Subcutaneous abdominal adipose tissue (tissue), 5 donors: ENCODE results near the gene PCNA.
"Not testable (repeated sequence)": the region's sequence is repeated elsewhere in the genome, so short reads cannot be mapped to it uniquely, and the experiment has no call there.

ENCODE experiments used
- H3K27ac ChIP-seq: one replicate; pipeline ENCODE4 v1.7.0; 2013; ENCODE audit warnings: low read depth, mild to moderate bottlenecking, inconsistent platforms, low read length, moderate library complexity
- H3K27me3 ChIP-seq, 5 donors: one replicate each; pipeline ENCODE4 v1.7.0; 2013; ENCODE audit warnings: low read length in 5 of 5, inconsistent platforms in 1 of 5; ENCODE audit not compliant: control insufficient read depth in 5 of 5, insufficient read depth in 4 of 5
- H3K36me3 ChIP-seq, 5 donors: one replicate each; pipeline ENCODE4 v1.7.0; 2013; ENCODE audit warnings: low read length in 5 of 5; ENCODE audit not compliant: control insufficient read depth in 5 of 5, insufficient read depth in 5 of 5
- H3K4me1 ChIP-seq, 5 donors: one replicate each; pipeline ENCODE4 v1.7.0; 2013; ENCODE audit warnings: low read length in 5 of 5, mild to moderate bottlenecking in 3 of 5, moderate library complexity in 1 of 5; ENCODE audit not compliant: control insufficient read depth in 5 of 5, insufficient read depth in 5 of 5
- H3K4me3 ChIP-seq, 5 donors: one replicate each; pipeline ENCODE4 v1.7.0; 2013; ENCODE audit warnings: low read length in 5 of 5, low read depth in 1 of 5
- H3K9ac ChIP-seq, 5 donors: one replicate each; pipeline ENCODE4 v1.7.0; 2013; ENCODE audit warnings: low read length in 5 of 5, mild to moderate bottlenecking in 4 of 5, moderate library complexity in 3 of 5
- H3K9me3 ChIP-seq, 5 donors: one replicate each; pipeline ENCODE4 v1.7.0; 2013; ENCODE audit warnings: low read length in 5 of 5; ENCODE audit not compliant: control insufficient read depth in 5 of 5
- donor health status: healthy.
- donor health status: healthy.
- donor health status: healthy.
- donor health status: healthy.
- donor health status: healthy.

The PCNA gene

DNA sequence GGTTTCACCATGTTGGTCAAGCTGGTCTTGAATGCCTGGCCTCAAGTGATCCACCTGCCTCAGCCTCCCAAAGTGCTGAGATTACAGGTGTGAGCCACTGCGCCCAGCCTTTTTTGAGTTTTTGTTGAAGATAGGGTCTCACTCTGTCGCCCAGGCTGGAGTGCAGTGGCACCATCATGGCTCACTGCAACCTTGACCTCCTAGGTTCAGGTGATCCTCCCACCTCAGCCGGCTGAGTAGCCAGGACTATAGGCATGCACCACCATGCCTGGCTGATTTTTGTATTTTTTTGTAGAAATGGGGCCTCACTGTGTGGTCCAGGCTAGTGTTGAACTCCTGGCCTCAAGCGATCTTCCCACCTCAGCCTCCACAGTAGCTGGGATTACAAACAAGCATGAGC is 47.8 kb downstream of the PCNA start:
- H3K4me1 ChIP-seq, result peaks cover 10 to 18% (median 14%) of the 10 kb centered on the region in 5 donors
- not testable (repeated sequence) for H3K9me3 ChIP-seq, H3K4me3 ChIP-seq, H3K9ac ChIP-seq, H3K27ac ChIP-seq, H3K27me3 ChIP-seq, H3K36me3 ChIP-seq

DNA sequence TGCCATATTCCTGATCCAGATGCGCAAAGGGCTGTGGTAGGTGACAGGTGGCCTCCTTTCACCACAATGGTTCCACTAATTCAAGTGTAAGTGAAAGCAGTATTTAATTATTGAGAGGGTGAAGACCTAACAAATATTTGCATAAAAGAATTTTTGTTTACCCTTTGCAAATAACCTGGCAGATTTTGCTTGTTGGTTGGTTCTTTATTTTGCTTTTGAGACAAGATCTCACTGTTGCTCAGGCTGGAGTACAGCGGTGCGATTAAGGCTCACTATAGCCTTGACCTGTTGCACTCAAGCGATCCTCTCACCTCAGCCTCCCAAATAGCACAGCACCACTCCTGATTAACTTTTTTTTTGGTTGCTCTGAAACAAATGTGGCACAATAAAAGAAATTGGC is 49.2 kb downstream of the PCNA start:
- no peak overlapping the region for H3K9ac ChIP-seq
- no peaks in the 10 kb centered on the region for H3K9me3 ChIP-seq
- no peaks in the 10 kb centered on the region for H3K36me3 ChIP-seq
- no peak overlapping the region for H3K27ac ChIP-seq
- peaks cover 10 to 21% (median 14%) of the 10 kb centered on the region in 5 donors for H3K4me1 ChIP-seq
- H3K27me3 ChIP-seq, result no peaks in the 10 kb centered on the region
- no peak overlapping the region for H3K4me3 ChIP-seq

DNA sequence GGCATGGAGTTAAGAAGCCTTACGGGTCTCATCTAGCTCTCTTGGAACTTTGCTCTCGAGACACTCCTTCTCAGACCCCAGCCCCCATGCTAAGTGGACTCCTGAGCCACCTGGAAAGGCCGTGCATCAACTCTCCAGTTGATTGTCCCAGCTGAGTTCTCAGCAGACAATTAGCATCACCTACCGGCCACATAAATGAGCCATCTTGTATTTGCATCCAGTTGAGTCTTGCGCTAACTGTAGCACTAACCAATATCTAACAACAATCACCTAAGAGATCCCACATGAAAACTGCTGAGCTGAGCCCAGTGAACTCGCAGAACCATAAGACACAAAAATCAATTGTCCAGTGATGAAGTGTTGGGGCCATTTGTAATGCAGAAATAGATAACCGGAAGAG is 49.7 kb downstream of the PCNA start:
- Histone ChIP-seq H3K9me3 (no peaks in the 10 kb centered on the region), H3K36me3 (no peaks in the 10 kb centered on the region)

DNA sequence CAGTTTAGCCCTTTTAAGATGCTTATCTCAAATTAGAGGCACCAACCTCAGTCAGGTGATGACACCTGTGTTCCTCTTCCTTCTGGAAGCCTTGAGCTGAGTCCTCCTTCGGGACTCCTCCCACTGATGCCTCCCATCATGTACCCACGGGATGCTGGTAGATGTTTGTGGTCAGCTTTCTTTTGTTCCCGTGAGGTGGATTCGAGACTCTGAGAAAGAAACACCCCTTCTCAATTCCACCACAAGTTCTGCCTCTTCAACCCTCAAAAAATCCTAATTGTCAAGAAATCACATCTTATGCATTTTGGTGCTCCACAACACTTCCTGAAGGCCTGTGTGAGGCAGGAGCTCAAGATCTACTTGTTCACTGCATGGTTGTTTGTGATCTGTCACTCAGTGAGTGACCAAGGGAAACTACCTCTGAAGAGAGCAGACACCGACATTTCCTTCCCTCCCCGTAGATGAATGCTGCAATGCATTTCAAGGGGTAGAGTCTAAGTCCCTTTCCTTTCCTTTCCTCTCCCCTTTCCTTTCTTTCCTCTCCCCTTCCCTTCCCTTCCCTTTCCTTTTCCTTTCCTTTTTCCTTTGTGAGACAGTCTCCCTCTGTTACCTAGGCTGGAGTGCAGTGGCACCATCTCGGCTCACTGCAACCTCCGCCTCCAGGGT is 50.5 kb downstream of the PCNA start:
- Histone ChIP-seq H3K36me3 (no peaks in the 10 kb centered on the region), H3K9ac (no peak overlapping the region)

More for the DNA sequence above, 49.7 kb downstream of the PCNA start:
- peaks cover 10 to 25% (median 14%) of the 10 kb centered on the region in 5 donors for H3K4me1 ChIP-seq
- no peaks in the 10 kb centered on the region for H3K27me3 ChIP-seq
- H3K4me3 ChIP-seq, result no peak overlapping the region
- no peak overlapping the region for H3K9ac ChIP-seq
- no peak overlapping the region for H3K27ac ChIP-seq

DNA sequence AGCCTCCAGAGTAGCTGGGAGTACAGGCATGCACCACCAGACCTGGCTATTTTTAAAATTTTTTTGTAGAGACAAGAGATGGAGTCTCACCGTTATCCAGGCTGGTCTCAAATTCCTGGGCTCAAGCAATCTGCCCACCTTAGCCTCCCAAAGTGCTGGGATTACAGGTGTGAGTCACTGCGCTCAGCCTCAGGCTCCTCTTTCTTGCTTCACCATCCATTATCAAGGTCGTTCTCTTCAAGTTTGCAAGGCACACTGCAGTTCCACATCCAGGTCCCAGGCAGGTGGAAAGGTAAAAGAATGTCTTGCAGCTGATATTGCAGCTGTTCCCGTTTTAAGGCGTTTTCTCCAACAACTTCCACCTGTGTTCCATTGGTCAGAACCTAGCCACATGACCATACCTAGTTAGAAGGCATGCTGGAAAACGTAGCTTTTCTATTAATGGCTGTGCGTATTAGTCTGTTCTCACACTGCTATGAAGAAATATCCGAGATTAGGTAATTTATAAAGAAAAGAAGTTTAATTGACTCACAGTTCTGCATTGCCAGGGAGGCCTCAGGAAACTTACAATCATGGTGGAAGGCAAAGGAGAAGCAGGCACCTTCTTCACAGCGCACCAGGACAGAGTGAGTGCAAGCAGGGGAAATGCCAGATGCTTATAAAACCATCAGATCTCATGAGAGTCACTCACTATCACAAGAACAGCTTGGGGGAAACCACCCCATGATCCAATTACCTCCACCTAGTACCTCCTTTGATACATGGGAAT is 51.7 kb downstream of the PCNA start:
- no peak overlapping the region for H3K4me3 ChIP-seq
- no peak overlapping the region for H3K9ac ChIP-seq
- no peaks in the 10 kb centered on the region for H3K9me3 ChIP-seq
- peaks cover 3 to 12% (median 4%) of the 10 kb centered on the region in 5 donors for H3K4me1 ChIP-seq
- H3K36me3 ChIP-seq, result no peaks in the 10 kb centered on the region
- H3K27me3 ChIP-seq, result no peaks in the 10 kb centered on the region
- H3K27ac ChIP-seq, result no peak overlapping the region

More for the DNA sequence above, 50.5 kb downstream of the PCNA start:
- Histone ChIP-seq H3K27me3 (no peaks in the 10 kb centered on the region), H3K9me3 (no peaks in the 10 kb centered on the region), H3K4me3 (no peak overlapping the region), H3K27ac (no peak overlapping the region), H3K4me1 (peaks cover 10 to 24% (median 14%) of the 10 kb centered on the region in 5 donors)

DNA sequence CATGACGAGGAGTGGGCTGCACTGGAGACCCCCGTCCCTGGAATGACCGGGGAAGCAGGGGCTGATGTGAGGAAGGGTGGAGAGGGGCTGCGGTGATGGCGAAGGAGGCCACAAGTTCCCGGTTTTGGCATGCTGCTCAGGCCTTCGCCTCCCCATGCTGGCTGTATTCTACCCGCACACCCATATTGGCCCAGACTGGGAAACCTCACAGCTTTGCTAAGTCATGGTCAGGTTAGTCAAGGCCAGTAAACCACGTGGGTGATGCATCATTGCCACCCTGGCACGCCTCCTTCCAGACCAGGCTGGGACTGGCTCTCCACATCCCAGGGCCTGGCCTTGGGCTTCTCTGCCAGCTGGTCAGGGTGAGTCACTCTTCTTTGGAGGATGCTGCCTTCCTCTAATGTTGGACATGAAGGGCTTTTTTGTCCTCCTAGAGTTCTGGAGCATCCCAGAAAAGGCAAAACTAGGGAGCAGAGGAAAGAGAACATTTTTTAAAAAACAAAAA is 53.8 kb downstream of the PCNA start:
- H3K27ac ChIP-seq, result no peak overlapping the region
- H3K9ac ChIP-seq, result peak overlapping the region in 1 of 5 donors; percentile 14
- no peak overlapping the region for H3K4me3 ChIP-seq
- H3K27me3 ChIP-seq, result no peaks in the 10 kb centered on the region
- peaks cover 0 to 3% (median 0%) of the 10 kb centered on the region in 5 donors for H3K36me3 ChIP-seq
- peaks cover 0 to 7% (median 0%) of the 10 kb centered on the region in 5 donors for H3K4me1 ChIP-seq
- no peaks in the 10 kb centered on the region for H3K9me3 ChIP-seq

DNA sequence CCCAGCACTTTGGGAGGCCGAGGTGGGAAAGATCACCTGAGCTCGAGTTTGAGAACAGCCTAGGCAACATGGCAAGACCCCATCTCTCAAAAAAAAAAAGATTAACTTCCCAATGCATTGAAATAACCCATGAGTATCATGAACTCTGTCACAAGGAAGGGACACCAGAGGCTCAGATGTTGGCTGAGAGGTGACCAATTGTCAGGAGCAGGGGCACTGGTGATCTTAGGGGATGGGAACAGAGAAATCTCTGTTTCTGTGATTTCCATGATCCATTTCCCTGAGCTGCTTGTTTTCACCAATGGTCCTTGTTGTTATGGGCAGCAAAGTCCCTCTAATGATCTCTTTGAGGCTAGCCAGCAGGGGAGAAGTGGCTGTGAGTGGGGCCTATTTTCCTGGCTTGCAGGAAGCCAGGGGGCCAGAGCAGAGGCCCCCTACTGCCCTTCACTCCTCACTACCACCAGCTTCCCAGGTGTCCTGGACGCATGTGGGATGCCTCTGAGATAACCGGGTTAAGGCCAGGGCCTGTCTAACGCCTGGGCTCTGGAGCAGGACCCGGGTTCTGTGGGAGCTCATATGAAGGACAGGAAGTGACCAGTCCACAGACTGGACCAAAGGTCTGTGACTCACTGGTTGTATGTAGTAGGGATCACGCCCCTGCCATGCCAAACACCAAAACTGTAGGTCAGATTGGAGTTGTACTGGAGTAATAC is 54.4 kb downstream of the PCNA start:
- Histone ChIP-seq H3K4me3 (no peak overlapping the region), H3K9me3 (no peaks in the 10 kb centered on the region), H3K36me3 (peaks cover 0 to 3% (median 0%) of the 10 kb centered on the region in 5 donors), H3K4me1 (peaks cover 0 to 7% (median 0%) of the 10 kb centered on the region in 5 donors), H3K27me3 (no peaks in the 10 kb centered on the region), H3K9ac (peak overlapping the region in 1 of 5 donors; percentile 14), H3K27ac (no peak overlapping the region)
